ENCODE data around the gene NCR2.

NCR2 gene

GRCh38 chr6:41359617-41360313 lies 24.4 kb downstream of the NCR2 start:
- DNase-seq (ENCODE audit: low read depth), result no peak

- DNase-seq (ENCODE audit: low read depth), result no peak
Measured at GRCh38 chr6:41360314-41360685, 24.9 kb downstream of the NCR2 start.

GRCh38 chr6:41366150-41366549 lies 30.7 kb downstream of the NCR2 start:
- DNase-seq (ENCODE audit: low read depth), result no peak

GRCh38 chr6:41367061-41367460 lies 31.7 kb downstream of the NCR2 start:
- DNase-seq (ENCODE audit: low read depth), result no peak

GRCh38 chr6:41367700-41368099 lies 32.3 kb downstream of the NCR2 start:
- DNase-seq (ENCODE audit: low read depth), result no peak

GRCh38 chr6:41370488-41371111 lies 35.2 kb downstream of the NCR2 start:
- DNase-seq (ENCODE audit: low read depth), result no peak

GRCh38 chr6:41371461-41371991 lies 36.1 kb downstream of the NCR2 start:
- DNase-seq (ENCODE audit: low read depth), result no peak

GRCh38 chr6:41371992-41372831 lies 36.8 kb downstream of the NCR2 start:
- DNase-seq (ENCODE audit: low read depth), result no peak

GRCh38 chr6:41372832-41373626 lies 37.6 kb downstream of the NCR2 start:
- DNase-seq (ENCODE audit: low read depth), result no peak

GRCh38 chr6:41373627-41373918 lies 38.2 kb downstream of the NCR2 start:
- DNase-seq (ENCODE audit: low read depth), result no peak

GRCh38 chr6:41373919-41374617 lies 38.7 kb downstream of the NCR2 start:
- DNase-seq (ENCODE audit: low read depth), result no peak

GRCh38 chr6:41374618-41375590 lies 39.5 kb downstream of the NCR2 start:
- DNase-seq (ENCODE audit: low read depth), result no peak

GRCh38 chr6:41375598-41376151 lies 40.3 kb downstream of the NCR2 start:
- DNase-seq (ENCODE audit: low read depth), result no peak

GRCh38 chr6:41376176-41376575 lies 40.8 kb downstream of the NCR2 start:
- DNase-seq (ENCODE audit: low read depth), result no peak

GRCh38 chr6:41377071-41377470 lies 41.7 kb downstream of the NCR2 start:
- DNase-seq (ENCODE audit: low read depth), result no peak

- no peak for DNase-seq (ENCODE audit: low read depth)
Measured at GRCh38 chr6:41379306-41379705, 43.9 kb downstream of the NCR2 start.

- DNase-seq (ENCODE audit: low read depth), result no peak
Measured at GRCh38 chr6:41386594-41386993, 51.2 kb downstream of the NCR2 start.

- no peak for DNase-seq (ENCODE audit: low read depth)
Measured at GRCh38 chr6:41392246-41392645, 56.8 kb downstream of the NCR2 start.

- no peak for DNase-seq (ENCODE audit: low read depth)
Measured at GRCh38 chr6:41396335-41396734, 60.9 kb downstream of the NCR2 start.

- no peak for DNase-seq (ENCODE audit: low read depth)
Measured at GRCh38 chr6:41399424-41399823, 64.0 kb downstream of the NCR2 start.

All from activated T-cell treated with anti-CD3 and anti-CD28 coated beads for 48 hours (primary cell).